Measurements from ENCODE around the gene MRPL55.
"Not testable (repeated sequence)": the region's sequence is repeated elsewhere in the genome, so short reads cannot be mapped to it uniquely, and the experiment has no call there.

MRPL55 gene

GRCh38 chr1:228120351-228120750, 11.3 kb upstream of the MRPL55 start:
- no peak for DNase-seq

- no peak for DNase-seq
Observed at GRCh38 chr1:228118040-228118439, 8.9 kb upstream of the MRPL55 start.

GRCh38 chr1:228117335-228117734, 8.2 kb upstream of the MRPL55 start:
- no peak for DNase-seq

- no peak for DNase-seq
Observed at GRCh38 chr1:228114827-228115226, 5.7 kb upstream of the MRPL55 start.

GRCh38 chr1:228112617-228113016, 3.5 kb upstream of the MRPL55 start:
- no peak for DNase-seq

GRCh38 chr1:228112167-228112566, 3.1 kb upstream of the MRPL55 start:
- no peak for DNase-seq

- DNase-seq: not testable (repeated sequence)
Observed at GRCh38 chr1:228111315-228111714, 2.2 kb upstream of the MRPL55 start.

- no peak for DNase-seq
Observed at GRCh38 chr1:228110556-228110955, 1.5 kb upstream of the MRPL55 start.

- DNase-seq: no peak
Observed at GRCh38 chr1:228109962-228110488, 926 bp upstream of the MRPL55 start.

GRCh38 chr1:228108742-228109072, 392 bp downstream of the MRPL55 start:
- no peak for DNase-seq

- DNase-seq: no peak
Observed at GRCh38 chr1:228108055-228108690, 926 bp downstream of the MRPL55 start.

GRCh38 chr1:228107636-228108035, 1.5 kb downstream of the MRPL55 start:
- no peak for DNase-seq

GRCh38 chr1:228106800-228107054, 2.4 kb downstream of the MRPL55 start:
- DNase-seq: no peak

- DNase-seq: no peak
Observed at GRCh38 chr1:228105996-228106799, 2.9 kb downstream of the MRPL55 start.

- DNase-seq: no peak
Observed at GRCh38 chr1:228105270-228105995, 3.7 kb downstream of the MRPL55 start.

- no peak for DNase-seq
Observed at GRCh38 chr1:228104526-228105269, 4.4 kb downstream of the MRPL55 start.

GRCh38 chr1:228102791-228103620, 6.1 kb downstream of the MRPL55 start, which contains the start of gene C1orf35:
TSS of gene C1orf35 (minus strand) at chr1:228103325. CDS start at chr1:228103227, 98 bp downstream.
- peak; percentile 96 for DNase-seq

- DNase-seq: peak; percentile 57
Observed at GRCh38 chr1:228101994-228102790, 6.9 kb downstream of the MRPL55 start.

- peak; percentile 20 for DNase-seq
Observed at GRCh38 chr1:228101614-228101993, 7.5 kb downstream of the MRPL55 start.

- no peak for DNase-seq
Observed at GRCh38 chr1:228100822-228101613, 8.1 kb downstream of the MRPL55 start.

Measured in activated CD4-positive, alpha-beta T cell treated with anti-CD3 and anti-CD28 coated beads, Interleukin-2, amount 50 U/mL, for 16 hours (primary cell).